SW480 (cell line): ENCODE measurements around the gene UACA.
"Not testable (repeated sequence)": the region's sequence is repeated elsewhere in the genome, so short reads cannot be mapped to it uniquely, and the experiment has no call there.

Source experiments
- DNase-seq: peaks from one replicate; pipeline ENCODE4 v3.0.0-alpha.2; 2016; ENCODE audit warnings: low spot score

The UACA gene

GRCh38 chr15:70752193-70752635, 11.1 kb downstream of the UACA start:
- peak; percentile 7 for DNase-seq

DNA sequence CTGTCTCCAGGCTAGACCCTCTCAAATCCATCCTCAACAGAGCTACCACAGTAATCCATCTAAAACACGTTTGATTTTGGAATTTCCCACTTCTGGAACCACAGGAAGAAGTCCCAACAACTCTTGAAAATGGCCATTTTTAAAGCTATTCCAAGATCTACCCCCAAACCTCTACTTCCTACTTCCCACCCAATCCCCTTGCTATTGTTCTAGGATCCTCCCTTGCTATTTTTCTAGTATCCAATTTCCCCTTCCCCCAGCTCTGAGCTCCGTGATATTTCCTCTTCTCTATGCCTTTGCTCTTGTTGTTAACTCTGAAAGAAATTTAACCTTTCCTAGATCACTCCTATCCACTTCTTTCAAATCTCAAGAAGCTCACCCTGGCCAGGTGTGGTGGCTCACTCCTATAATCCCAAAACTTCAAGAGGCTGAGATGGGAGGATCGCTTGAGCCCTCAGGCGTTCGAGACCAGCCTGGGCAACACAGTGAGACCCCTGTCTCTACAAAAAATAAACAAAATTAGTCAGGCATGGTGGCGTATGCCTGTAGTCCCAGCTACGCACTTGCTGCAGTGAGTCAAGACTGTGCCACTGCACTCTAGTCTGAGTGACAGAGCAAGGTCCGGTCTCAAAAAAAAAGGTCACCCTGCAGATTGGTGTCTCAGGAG, 13.0 kb downstream of the UACA start:
- DNase-seq = no peak

DNA sequence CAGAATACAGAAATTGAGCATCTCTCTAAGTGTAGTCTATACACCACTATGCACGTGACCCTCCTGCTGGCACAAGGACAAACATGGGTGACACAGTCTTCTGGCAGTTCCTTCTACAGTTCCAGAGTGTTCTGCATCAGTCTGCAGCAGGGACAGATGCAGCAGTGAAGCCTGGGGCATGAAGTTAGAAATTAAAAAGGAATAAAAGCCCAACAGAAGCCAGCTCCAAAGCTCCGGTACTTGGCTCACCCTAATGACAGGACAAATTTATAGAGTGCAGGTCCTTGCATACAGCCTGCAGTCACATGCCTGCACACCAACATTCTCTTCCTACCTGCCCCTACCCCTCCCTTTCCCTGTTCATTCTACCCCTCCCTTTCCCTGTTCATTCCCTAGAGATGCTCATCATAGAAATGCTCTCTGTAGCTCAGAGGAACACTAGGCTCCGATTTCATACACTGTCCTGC, 15.0 kb downstream of the UACA start:
- no peak for DNase-seq

GRCh38 chr15:70746598-70746997, 16.8 kb downstream of the UACA start:
- not testable (repeated sequence) for DNase-seq

DNA sequence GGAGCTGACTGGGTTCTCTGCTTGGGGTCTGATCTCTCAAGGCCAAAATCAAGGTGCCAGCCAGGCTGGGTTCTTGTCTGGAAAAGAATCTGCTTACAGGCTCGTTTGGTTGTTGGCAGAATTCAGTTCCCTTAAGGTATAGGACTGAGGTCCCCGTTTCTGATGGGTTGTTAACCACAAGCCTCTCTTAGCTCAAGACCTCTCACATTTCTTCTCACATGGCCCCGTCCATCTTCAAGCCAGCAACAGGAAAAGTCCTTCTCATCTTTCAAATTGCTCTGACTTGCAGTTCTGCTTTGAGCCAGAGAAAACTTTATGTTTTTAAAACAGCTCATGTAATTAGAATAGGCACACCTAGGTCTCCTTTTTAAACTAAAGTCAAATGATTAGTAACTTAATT, 20.4 kb downstream of the UACA start:
- DNase-seq = no peak

- DNase-seq = peak; percentile 76
Measured at GRCh38 chr15:70741677-70742293, 21.6 kb downstream of the UACA start.

DNA sequence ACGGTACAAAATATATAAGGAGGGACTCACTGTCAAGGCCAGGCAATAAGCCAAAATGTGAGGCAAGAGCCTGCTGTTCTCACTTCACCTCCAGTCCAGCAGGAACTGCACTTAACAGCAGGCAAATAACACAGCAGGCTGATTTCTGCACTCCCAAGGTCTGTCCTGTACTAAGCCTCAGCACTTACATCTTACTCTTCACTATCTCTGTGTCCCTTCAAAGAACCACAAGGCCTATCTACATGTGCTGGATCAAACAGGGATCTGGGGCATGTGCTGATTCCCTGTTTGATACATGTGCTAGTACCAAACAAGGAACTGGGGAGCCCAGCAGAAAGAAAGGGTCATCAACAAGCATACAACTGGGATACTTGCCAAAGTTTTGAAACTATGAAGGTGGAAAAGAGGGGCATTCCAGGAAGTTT, 22.2 kb downstream of the UACA start:
- DNase-seq = no peak

DNA sequence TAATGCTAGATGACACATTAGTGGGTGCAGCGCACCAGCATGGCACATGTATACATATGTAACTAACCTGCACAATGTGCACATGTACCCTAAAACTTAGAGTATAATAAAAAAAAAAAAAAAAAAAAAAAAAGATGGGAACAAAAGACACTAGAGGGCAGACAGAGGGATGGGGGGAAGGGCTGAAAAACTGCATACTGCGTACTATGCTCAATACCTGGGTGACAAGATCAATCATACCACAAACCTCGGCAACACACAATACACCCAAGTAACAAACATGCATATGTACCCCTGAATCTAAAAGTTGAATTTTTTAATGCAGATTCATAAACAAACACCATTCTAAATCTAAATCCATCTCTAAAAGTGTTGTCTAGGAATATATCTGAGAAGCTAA, 28.3 kb downstream of the UACA start:
- DNase-seq = not testable (repeated sequence)

- DNase-seq = no peak
Measured at GRCh38 chr15:70729164-70729563, 34.2 kb downstream of the UACA start.

DNA sequence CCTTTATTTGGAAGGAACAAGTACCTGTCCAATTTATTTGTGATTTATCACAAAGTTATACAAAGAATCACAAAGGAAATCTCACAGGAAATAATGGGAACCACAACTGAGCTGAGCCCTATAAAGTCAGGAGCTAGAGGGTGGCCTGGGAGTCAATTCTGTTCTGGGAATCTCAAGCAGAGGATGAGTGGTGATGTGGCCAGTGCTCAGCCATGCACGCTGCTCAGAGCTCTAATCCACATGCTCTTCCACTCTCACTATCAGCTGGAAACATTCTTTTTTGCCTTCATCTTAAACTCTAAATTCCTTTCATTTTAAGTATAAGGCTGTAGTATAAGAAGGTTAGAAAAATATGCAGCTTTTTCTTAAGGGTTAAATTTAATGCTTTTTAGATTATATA, 36.6 kb downstream of the UACA start:
- no peak for DNase-seq

GRCh38 chr15:70723927-70724326, 39.4 kb downstream of the UACA start:
- DNase-seq = no peak

- DNase-seq = no peak
Measured at GRCh38 chr15:70723122-70723422, 40.3 kb downstream of the UACA start.

DNA sequence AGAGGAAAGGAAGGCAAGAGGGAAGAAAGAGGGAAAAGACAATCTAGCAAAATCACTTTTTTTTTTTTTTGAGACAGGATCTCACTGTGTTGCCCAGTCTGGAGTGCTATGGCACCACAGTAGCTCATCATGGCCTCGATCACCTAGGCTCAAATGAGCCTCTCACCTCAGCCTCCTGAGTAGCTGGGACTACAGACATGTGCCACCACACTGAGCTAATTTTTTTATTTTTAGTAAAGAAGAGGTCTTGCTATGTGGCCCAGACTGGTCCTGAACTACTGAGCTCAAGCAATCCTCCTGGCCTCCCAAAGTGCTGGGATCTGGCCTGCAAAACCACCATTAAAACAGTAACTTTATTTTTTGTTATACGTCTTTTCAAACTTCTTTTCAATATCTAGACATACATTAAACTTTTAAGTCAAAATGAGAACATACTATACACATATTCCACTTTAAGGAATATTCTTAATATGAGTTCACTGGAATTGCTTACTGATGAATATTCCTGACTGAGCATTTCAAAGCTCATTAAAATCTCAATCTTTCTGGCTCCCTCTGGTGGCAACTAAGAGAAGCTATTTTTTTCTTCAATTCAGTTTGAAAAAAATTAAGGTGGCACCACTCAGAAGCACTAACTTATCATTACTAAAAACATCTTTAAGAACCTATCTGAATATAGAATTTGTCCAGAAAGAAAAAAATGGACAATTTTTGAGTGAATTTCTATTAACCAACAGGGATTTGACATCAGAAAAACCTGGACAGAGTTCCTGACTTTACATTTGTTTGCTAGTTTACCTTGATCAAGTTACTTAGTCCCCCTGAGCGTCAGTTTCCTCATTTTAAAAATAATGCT, 40.9 kb downstream of the UACA start:
- peak; percentile 73 for DNase-seq

GRCh38 chr15:70720228-70721016, 42.9 kb downstream of the UACA start:
- no peak for DNase-seq

DNA sequence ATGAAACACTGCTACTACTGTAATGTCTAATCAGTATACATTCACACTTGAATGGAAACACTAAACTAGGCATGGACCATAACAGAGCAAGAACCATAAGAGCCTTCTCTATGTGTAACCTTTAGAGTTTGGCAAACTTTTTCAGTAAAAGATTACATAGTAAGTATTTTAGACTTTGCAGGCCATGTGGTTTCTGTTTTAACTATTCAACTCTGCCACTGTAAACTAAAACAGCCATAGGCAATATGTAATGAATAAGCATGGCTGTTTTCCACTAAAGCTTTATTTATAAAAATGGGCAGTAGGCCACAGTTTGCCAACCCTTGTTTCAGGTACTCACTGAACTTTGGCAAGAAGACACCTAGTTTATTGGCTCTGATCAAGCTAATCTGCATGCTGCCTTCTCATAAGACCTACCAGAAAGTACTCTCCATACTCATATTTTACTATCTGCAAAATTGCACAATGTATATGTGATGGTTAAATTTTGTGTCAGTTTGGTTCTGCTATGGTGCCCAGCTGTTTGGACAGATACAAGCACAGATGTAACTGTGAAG, 46.0 kb downstream of the UACA start:
- no peak for DNase-seq

- no peak for DNase-seq
Measured at GRCh38 chr15:70715840-70716485, 47.4 kb downstream of the UACA start.

- no peak for DNase-seq
Measured at GRCh38 chr15:70714565-70714964, 48.8 kb downstream of the UACA start.

DNA sequence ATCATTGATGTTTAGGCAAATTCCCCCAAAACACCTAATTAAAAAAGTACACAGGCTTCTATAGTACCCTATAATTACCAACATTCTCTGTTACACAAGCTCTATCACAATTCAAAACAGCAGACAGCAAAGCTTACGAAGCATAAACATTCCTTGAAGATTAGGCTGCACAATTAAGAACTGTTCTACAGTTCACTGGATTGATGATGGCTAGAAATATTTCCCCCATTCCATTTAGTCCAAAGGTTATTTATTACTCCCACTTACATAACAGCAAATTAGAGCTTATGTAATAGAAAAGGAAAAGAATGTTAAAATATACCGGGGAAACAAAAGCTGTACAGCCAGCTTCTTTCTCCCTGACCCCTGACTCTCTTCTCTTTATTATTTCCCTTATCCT, 49.3 kb downstream of the UACA start:
- DNase-seq = no peak

DNA sequence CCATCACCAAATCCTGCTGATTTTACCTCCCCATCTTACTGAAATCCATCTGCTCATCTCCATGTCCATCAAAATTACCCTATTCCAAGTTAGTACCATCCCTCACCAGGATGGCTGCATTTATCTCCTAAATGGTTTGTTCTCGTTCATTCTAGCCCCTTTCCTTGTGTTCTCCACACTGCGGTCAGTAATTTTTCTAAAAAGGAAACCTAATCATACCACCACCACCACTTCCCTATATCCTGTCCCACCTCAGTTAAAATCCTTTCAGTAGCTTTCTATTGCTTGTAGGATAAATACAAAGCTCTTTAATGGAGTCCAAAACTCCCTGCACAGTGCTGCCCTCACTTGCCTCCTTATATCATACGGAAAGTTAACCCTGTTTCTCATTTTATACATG, 51.1 kb downstream of the UACA start:
- DNase-seq = no peak

DNA sequence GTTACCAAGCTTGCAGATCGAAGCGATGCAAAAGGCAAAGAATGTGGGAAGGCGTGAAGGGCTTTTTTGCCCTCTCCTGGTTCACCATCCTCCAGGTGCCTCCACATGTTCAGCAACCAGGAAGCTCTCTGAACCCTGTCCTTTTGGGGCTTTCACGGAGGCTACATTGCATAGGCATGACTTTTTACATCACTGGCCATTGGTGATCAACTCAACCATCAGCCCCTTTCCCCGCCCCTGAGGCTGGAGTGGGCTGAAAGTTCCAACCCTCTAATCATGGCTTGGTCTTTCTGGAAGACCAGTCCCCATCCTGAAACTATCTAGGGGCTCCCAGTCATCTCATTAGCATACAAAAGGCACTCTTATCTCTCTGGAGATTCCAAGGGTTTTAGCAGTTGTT, 52.6 kb downstream of the UACA start:
- no peak for DNase-seq

DNA sequence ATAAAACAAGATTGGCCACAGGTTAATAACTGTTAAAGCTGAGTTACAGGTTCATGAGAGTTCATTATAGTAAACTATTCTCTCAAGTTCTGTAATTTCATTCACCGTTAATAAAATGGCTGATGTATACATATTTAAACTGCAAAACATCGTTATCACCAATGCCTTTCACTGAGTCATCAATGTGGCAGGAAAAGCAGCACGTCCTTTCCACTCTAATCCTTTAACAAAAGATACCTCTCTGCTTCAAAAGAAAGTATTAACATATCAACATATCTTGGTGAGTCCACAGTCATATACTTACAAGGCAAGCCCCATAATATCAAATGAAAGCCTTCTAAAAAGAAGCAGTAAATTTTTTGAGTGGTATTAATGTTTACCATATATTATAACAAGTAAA, 54.5 kb downstream of the UACA start:
- DNase-seq = no peak
